ENCODE measurements around the gene POFUT2.

The POFUT2 gene

DNA sequence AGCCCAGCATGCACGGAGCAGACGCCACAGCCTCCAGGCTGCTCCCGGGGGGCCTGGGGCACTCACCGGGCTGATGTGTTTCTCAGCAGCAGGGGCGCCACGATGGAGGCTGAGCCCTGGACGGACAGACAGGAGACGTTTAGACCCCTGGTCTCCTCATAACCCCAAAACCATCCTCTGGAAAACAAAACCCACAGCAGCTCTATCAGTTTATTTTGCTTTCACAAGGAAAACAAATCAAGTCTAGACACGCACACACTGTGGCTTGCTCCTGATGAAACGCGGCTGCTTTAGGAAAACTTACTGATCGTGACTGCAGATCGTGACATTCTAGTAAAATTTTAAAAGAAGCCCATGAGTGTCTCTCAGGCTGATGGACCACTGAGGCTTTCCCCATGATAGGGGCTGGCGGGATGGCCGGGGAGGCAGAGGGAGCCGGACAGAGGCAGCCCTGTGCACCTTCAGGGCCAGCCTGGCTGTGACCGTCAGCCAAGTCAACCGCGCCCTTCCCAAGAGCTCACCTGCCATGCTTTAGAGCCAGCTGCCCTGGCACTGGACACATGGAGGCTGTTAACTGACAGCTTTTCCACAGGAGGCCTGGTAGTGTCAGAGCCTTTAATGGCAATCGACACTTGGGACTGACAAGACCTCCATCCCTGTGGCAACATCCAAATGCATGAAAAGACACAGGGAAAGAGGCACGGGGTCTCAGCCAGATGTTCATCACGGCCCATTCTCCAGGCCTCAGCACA, 5.2 kb downstream of the POFUT2 start:
- no peak for DNase-seq

- no peak for DNase-seq
Observed at GRCh38 chr21:45281411-45282282, 6.0 kb downstream of the POFUT2 start.

- DNase-seq = no peak
Observed at GRCh38 chr21:45280969-45281368, 6.7 kb downstream of the POFUT2 start.

DNA sequence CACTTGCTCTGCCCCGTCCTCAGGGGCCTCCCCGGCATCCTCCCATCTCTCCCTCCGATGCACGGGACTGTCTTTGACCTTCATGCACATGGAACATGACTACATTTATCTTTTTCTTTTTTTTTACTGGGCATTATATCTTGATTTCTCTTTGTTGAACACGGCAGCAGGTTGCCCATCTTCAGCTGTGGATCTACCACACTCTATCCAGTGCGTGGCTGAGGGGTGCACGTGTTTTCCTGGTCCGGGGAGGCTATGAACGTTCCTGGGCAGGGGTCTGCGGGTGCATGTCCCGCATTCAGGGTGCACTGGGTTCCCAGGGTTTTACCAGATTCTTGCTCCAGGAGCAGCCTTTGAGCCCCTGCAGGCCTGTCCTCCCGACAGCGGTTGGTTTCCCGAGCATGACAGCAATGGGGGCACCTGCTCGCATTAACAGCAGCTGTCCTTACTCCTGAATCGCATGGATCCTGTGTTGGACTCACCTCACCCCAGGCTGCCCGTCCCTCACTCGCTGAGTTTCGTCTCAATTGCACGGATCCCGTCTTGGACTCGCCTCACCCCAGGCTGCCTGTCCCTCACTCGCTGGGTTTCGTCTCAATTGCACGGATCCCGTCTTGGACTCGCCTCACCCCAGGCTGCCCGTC, 7.4 kb downstream of the POFUT2 start:
- no peak for DNase-seq

DNA sequence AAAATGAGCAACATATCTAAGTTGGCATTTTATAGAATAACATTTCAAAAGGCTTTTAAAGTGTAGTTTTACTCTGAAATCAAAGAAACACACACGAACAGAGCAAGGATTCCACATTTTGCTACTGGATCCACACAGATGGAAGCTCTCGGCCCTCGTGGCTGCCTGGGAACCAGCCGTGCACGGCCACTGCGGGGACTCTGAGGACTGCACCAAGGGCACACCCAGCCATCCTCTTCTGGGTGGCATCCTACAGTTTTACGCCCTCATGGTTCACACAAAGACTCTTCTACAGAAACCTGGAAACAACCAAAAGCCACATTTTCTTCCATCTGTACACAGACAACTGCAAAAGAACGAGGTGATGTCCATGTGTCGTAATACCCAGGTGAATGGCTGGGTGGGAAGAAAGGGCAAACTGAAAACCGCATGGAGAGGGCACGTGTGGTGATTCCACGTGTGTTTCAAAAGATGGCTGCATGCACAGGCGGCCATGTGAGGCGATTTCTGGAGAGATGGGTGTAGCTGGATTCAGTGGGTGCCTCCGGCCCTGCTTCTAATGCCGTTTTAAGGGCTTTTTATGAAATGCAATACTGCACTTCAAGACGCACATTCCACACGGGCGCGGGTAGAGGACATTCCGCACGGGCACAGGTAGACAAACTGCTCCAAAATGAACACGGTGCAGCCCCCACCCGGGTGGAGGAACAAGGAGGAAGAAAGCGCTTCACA, 8.1 kb downstream of the POFUT2 start:
- no peak for DNase-seq

DNA sequence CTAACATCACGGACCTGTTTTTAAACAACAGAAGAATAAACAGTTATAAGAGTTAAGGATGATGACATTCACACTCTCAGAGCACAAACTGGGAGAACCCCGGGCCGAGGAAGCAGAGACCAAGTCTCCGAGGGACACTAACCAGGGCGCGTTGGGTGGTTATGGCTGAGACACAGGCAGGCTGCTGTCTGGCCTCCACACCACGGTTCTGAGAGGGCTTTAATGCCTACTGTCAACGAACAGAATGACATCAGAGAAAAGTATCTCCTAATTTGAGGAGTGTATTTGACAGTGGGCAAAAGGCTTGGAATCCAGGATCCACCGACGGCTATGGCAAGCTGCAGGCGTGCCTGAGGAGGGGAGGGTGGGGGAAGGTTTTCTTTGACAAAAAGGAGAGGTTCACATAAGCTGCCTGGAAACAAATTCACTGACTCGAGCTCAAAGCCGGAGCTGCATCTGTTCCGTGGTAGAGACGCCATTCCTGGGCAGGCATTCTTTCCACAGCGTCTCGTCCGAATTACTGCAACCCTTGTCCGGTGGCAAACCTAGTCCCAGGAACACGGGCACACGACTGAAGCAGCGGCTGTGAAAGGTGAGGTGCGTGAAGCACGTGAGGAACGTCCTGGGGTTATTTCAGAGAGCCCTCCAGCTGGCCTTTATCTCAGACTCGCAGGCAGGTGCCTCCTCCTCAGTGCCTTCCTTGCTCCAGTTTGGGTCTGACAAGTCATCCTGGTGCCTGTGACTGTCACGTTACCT, 9.4 kb downstream of the POFUT2 start:
- no peak for DNase-seq

- no peak for DNase-seq
Observed at GRCh38 chr21:45277101-45278045, 10.3 kb downstream of the POFUT2 start.

- no peak for DNase-seq
Observed at GRCh38 chr21:45276596-45276995, 11.1 kb downstream of the POFUT2 start.

GRCh38 chr21:45270306-45270821, 17.3 kb downstream of the POFUT2 start:
- peak in 2 of 4 experiments; percentile 24 to 34 for DNase-seq

DNA sequence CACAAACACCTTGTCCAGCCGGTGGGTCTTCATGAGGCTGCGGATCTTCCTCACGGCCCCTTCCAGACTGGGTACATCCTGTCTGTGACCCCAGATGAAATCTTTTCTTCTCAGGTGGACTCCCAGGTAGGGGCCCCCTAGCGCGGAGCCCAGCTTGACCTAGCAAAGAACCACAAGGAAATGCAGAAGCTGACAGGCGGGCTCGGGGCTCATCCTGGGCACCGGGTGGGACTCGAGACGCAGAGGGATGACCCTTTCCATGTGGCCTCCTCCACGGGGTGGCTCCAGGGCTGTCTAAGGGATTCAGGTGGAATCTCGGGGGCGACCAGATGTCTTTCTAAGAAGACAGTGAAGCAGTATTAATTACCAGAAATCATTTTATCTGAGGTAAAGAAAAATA, 17.8 kb downstream of the POFUT2 start:
- no peak for DNase-seq

DNA sequence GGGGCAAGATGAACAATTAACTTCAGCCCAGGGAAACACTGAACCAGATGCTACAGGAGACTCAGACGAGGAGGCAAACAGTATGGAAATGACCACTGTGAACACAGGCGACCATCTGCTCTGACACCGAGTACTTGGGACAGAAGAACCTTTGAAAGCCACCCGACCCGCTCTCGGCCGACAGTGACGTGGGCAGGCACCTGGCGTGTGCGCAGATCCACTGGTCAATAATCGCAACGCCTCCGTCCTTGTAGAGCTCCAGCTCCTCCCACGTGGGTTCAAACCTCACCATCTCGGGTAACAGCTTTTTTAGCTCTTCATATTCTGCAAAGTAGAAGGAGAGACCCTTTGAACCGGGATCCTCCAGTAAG, 20.3 kb downstream of the POFUT2 start:
- DNase-seq = no peak

DNA sequence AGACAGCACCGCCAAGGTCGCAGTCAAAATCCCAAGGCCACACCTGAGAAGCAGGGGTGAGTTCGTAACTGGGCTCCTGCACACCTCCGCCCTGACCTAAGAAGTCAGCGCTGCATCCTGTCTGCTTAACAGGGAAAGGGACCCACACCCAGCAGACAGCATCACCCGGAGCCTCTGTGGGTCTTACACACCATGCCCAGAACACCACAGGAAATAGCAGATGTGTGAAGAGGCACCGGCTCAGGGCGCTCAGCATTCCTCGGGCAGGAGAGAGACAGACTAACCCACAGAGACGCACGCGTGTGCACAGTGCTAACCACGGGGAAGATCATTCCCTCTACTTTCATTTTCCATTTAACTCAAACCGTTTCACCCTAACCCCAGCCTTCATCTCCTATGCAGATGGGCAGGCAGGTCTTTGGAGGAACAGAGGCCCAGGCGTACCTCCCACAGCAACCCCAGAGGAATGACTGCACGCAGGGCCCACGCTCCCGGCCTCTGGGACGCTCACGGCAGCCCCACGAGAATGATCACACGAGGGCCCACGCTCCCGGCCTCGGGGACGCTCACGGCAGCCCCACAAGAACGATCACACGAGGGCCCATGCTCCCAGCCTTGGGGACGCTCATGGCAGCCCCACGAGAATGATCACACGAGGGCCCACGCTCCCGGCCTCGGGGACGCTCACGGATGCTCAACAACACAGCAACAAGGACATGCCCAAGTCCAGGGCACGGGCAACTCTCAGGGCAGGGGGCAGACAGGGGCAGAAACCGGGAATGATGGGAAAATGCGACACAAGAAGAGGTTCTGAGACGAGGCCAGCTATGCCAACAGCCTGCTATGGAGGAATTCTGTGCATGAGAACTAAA, 20.9 kb downstream of the POFUT2 start:
- DNase-seq = no peak

DNA sequence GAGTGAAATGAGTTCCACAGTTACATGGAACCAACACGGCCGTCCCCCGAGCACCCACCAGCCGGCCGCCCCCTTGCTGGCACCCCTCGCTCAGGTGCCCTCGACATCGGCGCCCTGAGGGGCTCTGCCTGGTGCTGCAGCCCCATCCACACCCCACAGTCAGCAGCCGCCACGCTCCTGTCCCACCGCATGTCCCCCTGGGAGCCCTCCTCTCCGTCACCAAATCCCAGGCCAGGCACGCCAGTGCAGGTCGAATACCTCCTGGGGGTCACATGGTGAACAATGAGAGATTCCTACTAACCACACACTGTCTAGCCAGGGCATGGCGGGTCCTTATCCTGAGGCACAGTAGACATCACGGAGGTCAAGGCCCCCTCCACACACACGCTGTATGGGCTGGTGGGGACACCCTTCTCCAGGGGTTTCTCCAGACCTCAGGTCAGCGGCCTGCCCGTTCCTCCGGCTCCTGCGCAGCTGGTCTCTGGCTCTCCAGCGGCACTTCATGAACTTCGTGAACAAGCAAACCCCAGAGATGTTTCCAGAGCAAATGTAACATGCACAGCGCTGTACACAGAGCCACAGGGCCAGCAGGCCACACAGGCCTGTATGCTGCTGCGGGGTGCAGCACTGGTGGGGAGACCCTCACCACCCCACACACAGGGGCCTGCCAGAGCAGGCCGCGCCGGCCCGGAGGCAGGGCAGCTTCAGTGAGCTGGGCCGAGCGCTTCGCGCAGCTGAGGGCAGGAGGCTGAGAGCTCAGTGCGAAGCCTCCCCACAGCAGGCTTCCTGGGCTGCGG, 21.8 kb downstream of the POFUT2 start:
- no peak for DNase-seq

DNA sequence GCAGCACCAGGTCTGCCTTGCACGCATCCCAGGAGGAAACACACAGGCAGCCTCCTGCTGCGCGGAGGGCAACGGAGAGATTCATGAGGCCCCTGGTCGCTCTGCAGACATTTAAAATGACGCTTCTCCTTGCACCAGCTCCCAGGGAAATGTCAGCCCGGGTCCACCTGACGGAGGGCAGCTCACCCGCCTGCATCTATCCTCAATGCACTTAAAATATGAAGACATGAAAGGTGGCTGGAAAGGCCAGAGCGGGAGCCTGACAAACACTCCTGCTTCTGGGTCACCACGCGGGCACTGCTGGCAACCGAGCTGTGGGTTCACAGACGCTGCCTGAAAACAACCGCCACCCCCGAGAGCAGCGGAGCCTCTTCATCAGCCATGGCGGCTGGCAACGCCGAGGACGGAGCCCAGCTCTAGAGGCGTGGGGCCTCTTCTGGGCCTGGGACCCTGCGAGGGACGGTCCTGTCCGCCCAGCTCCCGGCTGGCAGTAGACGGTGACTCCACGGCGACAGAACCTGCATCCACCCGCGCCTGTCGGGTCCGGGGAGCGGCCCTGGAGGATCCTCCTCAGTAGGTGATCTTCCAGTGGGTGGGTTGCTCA, 22.7 kb downstream of the POFUT2 start:
- no peak for DNase-seq

GRCh38 chr21:45264146-45264911, 23.4 kb downstream of the POFUT2 start:
- no peak for DNase-seq

DNA sequence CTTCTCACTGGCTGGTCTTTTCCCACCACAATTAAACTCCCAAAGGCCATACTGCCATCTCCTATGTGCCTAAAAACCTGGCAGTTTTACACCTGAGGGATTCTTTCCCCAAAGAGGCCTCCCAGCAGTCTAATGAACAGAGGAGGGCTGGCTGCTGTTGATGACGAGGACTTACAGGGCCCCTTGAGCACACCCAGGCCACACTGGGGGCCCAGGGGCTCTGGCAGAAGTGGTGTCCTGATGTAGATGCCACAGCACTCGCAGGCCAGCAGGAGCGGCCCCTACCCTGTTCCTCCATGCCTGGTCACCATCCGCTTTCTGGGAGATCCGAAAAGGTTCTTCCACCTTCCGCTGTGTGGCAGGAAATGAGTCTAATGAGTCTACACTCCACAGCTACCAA, 24.2 kb downstream of the POFUT2 start:
- no peak for DNase-seq

DNA sequence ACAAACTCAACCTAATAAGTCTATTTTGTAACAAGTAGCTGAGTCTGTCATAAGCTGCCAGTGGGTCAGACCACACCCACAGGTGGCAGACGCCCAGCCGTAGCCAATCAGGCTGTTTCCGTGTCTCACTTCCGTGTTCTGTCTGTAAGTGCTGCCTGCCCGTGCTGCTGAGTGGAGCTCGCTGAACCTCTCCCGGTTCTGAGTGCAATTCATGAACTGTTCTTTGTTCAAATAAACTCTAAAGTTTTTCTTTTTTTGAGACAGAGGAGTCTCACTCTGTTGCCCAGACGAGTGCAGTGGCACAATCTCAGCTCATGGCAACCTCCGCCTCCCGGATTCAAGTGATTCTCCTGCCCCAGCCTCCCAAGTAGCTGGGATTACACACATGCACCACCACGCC, 25.1 kb downstream of the POFUT2 start:
- no peak for DNase-seq

Data from suppressor macrophage (primary cell).